DMS53 treated with DMSO at 0.1 percent for 48 hours (cell line): ENCODE data around the gene ITPA.
A peak's percentile ranks its signal among the peaks of the same experiment; 100 is the strongest.

Source experiments
- DNase-seq: peaks from one replicate; lab custom pipeline; 2025; ENCODE audit not compliant: unreplicated experiment; lab: John Stamatoyannopoulos, UW

Gene ITPA

GRCh38 chr20:3209257-3209945 is at the start of gene ITPA:
Gene ITPA (plus strand): TSS chr20:3209498. CDS start chr20:3209552, 54 bp downstream.
- DNase-seq = peak; percentile 18

- DNase-seq = no peak
Measured at GRCh38 chr20:3160418-3160817, 48.9 kb upstream of the ITPA start.

GRCh38 chr20:3161316-3162079 is 47.8 kb upstream of the ITPA start:
- DNase-seq = no peak

- peak; percentile 47 for DNase-seq
Measured at GRCh38 chr20:3162080-3162611, 47.2 kb upstream of the ITPA start.

GRCh38 chr20:3163099-3164042 is 45.9 kb upstream of the ITPA start:
- DNase-seq = peak; percentile 61

- DNase-seq = no peak
Measured at GRCh38 chr20:3164043-3164762, 45.1 kb upstream of the ITPA start.

GRCh38 chr20:3164763-3165410 is 44.4 kb upstream of the ITPA start:
- DNase-seq = peak; percentile 63

GRCh38 chr20:3165473-3166337 is 43.6 kb upstream of the ITPA start:
- DNase-seq = peak; percentile 90

- DNase-seq = no peak
Measured at GRCh38 chr20:3166338-3166912, 42.9 kb upstream of the ITPA start.

- no peak for DNase-seq
Measured at GRCh38 chr20:3166913-3167342, 42.4 kb upstream of the ITPA start.

GRCh38 chr20:3167738-3168078 is 41.6 kb upstream of the ITPA start:
- no peak for DNase-seq

- peak; percentile 81 for DNase-seq
Measured at GRCh38 chr20:3168079-3168828, 41.0 kb upstream of the ITPA start.

- no peak for DNase-seq
Measured at GRCh38 chr20:3168829-3169590, 40.3 kb upstream of the ITPA start.

GRCh38 chr20:3171391-3172125 is 37.7 kb upstream of the ITPA start:
- DNase-seq = no peak

- no peak for DNase-seq
Measured at GRCh38 chr20:3172126-3172932, 37.0 kb upstream of the ITPA start.
